Measurements from ENCODE around the gene EBF3. TPM values are rescaled to one million over a fixed set of nuclear protein-coding genes. Genes with fewer than 3 reads are reported as not detected.

The EBF3 gene
- total and polyA plus RNA-seq, 2 experiments from 2014 or later, result 0.22 to 0.77 TPM

- Histone ChIP-seq H3K79me2 (no peaks in the 10 kb centered on the region), H3K4me3 (no peak overlapping the region), H3K9me3 (ENCODE audit: low read depth) (no peaks in the 10 kb centered on the region), H3K4me1 (ENCODE audit: insufficient read depth) (no peaks in the 10 kb centered on the region), H4K20me1 (ENCODE audit: insufficient read depth, poor library complexity, severe bottlenecking) (no peaks in the 10 kb centered on the region), H2AFZ (no peak overlapping the region), H3K27ac (no peak overlapping the region), H3K9me2 (replicated peaks; ENCODE audit: insufficient read depth) (no peaks in the 10 kb centered on the region), H3K36me3 (replicated peaks; ENCODE audit: insufficient read depth, low read depth) (no peaks in the 10 kb centered on the region), H3K27me3 (peaks cover 32% of the 10 kb centered on the region), H3K4me2 (no peak overlapping the region)
- no peak for DNase-seq (ENCODE audit: low spot score)
- no peak for TF ChIP-seq CTCF (IDR thresholded peaks at IDR 0.05; ENCODE audit: poor library complexity)
- no peak for TF ChIP-seq EZH2phosphoT487 (IDR thresholded peaks at IDR 0.05; ENCODE audit: low read depth, severe bottlenecking, unreplicated experiment)
- no peak for TF ChIP-seq EZH2 (IDR thresholded peaks at IDR 0.05; ENCODE audit: borderline replicate concordance)
- WGBS (ENCODE audit: low lambda C conversion rate, missing lambda C conversion rate), result over 99% methylated on average over 4 of the region's 4 CpGs
These were observed 12.2 kb downstream of the EBF3 start for GRCh38 chr10:129951970-129952265.

- H3K79me2 ChIP-seq, result no peaks in the 10 kb centered on the region
These were observed 12.7 kb downstream of the EBF3 start for GRCh38 chr10:129951101-129951969.

GRCh38 chr10:129950676-129951075 lies 13.4 kb downstream of the EBF3 start:
- TF ChIP-seq EZH2phosphoT487 (IDR thresholded peaks at IDR 0.05; ENCODE audit: low read depth, severe bottlenecking, unreplicated experiment), result no peak
- no peak for TF ChIP-seq EZH2 (IDR thresholded peaks at IDR 0.05; ENCODE audit: borderline replicate concordance)
- TF ChIP-seq CTCF (IDR thresholded peaks at IDR 0.05; ENCODE audit: poor library complexity), result no peak
- Histone ChIP-seq H2AFZ (no peak overlapping the region), H3K9me2 (replicated peaks; ENCODE audit: insufficient read depth) (no peaks in the 10 kb centered on the region), H3K4me1 (ENCODE audit: insufficient read depth) (no peaks in the 10 kb centered on the region), H3K27ac (peak overlapping the region; percentile 59), H3K79me2 (no peaks in the 10 kb centered on the region), H3K27me3 (peaks cover 23% of the 10 kb centered on the region), H3K4me3 (no peak overlapping the region), H3K9me3 (ENCODE audit: low read depth) (no peaks in the 10 kb centered on the region), H4K20me1 (ENCODE audit: insufficient read depth, poor library complexity, severe bottlenecking) (no peaks in the 10 kb centered on the region), H3K4me2 (peak overlapping the region; percentile 66), H3K36me3 (replicated peaks; ENCODE audit: insufficient read depth, low read depth) (no peaks in the 10 kb centered on the region)
- DNase-seq (ENCODE audit: low spot score), result no peak
- 60% methylated on average over 2 of the region's 2 CpGs for WGBS (ENCODE audit: low lambda C conversion rate, missing lambda C conversion rate)

More at GRCh38 chr10:129951101-129951969, 12.7 kb downstream of the EBF3 start:
- no peaks in the 10 kb centered on the region for H3K36me3 ChIP-seq (replicated peaks; ENCODE audit: insufficient read depth, low read depth)
- no peak for TF ChIP-seq EZH2 (IDR thresholded peaks at IDR 0.05; ENCODE audit: borderline replicate concordance)
- no peaks in the 10 kb centered on the region for H3K9me2 ChIP-seq (replicated peaks; ENCODE audit: insufficient read depth)
- no peak overlapping the region for H3K4me3 ChIP-seq
- 81% methylated on average over 30 of the region's 30 CpGs for WGBS (ENCODE audit: low lambda C conversion rate, missing lambda C conversion rate)
- no peaks in the 10 kb centered on the region for H4K20me1 ChIP-seq (ENCODE audit: insufficient read depth, poor library complexity, severe bottlenecking)
- H3K27ac ChIP-seq, result no peak overlapping the region
- no peak overlapping the region for H2AFZ ChIP-seq
- DNase-seq (ENCODE audit: low spot score), result no peak
- no peaks in the 10 kb centered on the region for H3K4me1 ChIP-seq (ENCODE audit: insufficient read depth)
- H3K27me3 ChIP-seq, result peaks cover 26% of the 10 kb centered on the region
- no peak overlapping the region for H3K4me2 ChIP-seq
- H3K9me3 ChIP-seq (ENCODE audit: low read depth), result no peaks in the 10 kb centered on the region

GRCh38 chr10:129949891-129950291 lies 14.2 kb downstream of the EBF3 start:
- Histone ChIP-seq H3K79me2 (no peaks in the 10 kb centered on the region), H3K27me3 (peaks cover 20% of the 10 kb centered on the region), H3K27ac (peak overlapping the region; percentile 59), H2AFZ (peak overlapping the region; percentile 16), H3K4me2 (peak overlapping the region; percentile 66), H3K36me3 (replicated peaks; ENCODE audit: insufficient read depth, low read depth) (no peaks in the 10 kb centered on the region), H3K4me3 (no peak overlapping the region), H4K20me1 (ENCODE audit: insufficient read depth, poor library complexity, severe bottlenecking) (no peaks in the 10 kb centered on the region), H3K4me1 (ENCODE audit: insufficient read depth) (no peaks in the 10 kb centered on the region), H3K9me2 (replicated peaks; ENCODE audit: insufficient read depth) (no peaks in the 10 kb centered on the region), H3K9me3 (ENCODE audit: low read depth) (no peaks in the 10 kb centered on the region)
- DNase-seq (ENCODE audit: low spot score), result peak; percentile 75
- no peak for TF ChIP-seq EZH2 (IDR thresholded peaks at IDR 0.05; ENCODE audit: borderline replicate concordance)
- TF ChIP-seq CTCF (IDR thresholded peaks at IDR 0.05; ENCODE audit: poor library complexity), result no peak
- no peak for TF ChIP-seq EZH2phosphoT487 (IDR thresholded peaks at IDR 0.05; ENCODE audit: low read depth, severe bottlenecking, unreplicated experiment)
- 9% methylated on average over 11 of the region's 16 CpGs for WGBS (ENCODE audit: low lambda C conversion rate, missing lambda C conversion rate)
